OCI-M1 (cell line): ENCODE data around the gene MON2.
"Not testable (repeated sequence)": the region's sequence is repeated elsewhere in the genome, so short reads cannot be mapped to it uniquely, and the experiment has no call there.

ENCODE experiments used
- DNase-seq: peaks from one replicate; lab custom pipeline; 2025; lab: John Stamatoyannopoulos, UW

MON2 gene

DNA sequence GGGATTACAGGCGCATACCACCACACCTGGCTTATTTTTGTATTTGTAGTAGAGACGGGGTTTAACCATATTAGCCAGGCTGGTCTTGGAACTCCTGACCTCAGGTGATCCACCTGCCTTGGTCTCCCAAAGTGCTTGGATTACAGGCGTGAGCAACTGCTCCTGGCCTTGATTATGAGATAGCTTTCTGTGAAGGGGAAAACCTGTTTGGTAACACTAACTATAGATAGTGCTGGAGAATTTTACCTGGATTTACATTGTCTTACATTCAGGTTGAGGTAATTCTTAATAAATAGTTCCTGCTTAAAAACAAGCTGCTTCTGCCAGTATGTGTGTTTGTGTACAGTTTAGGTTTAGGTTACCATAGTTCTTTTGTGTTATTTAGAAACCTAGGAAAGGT is 77.1 kb downstream of the MON2 start:
- DNase-seq: no peak

DNA sequence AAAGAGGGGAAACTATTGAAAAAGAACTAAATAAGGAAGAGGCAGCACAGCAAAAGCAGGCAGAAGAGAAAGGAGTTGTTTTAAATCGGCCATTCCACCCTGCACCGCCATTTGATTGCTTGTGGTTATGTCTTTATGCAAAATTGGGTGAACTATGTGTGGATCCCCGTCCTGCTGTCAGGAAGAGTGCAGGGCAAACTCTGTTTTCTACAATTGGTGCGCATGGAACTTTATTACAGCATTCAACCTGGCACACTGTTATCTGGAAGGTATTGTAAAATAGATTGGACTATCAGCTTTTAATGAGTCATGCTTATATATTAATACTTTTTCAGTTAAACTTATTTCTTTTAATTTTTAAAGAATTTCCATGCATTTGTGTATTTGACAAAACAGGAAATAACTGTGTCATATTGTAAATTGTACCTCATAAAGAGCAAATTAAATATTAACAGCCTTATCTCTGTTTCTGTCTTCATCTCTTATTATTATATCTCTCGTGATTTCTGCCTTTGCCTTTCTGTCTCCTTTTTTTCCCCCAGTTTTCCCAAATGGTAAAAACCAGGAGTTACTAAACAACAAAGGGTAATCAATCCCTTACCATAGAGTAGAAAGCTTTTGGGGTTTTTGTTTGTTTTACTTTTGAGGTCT is 86.4 kb downstream of the MON2 start:
- no peak for DNase-seq

DNA sequence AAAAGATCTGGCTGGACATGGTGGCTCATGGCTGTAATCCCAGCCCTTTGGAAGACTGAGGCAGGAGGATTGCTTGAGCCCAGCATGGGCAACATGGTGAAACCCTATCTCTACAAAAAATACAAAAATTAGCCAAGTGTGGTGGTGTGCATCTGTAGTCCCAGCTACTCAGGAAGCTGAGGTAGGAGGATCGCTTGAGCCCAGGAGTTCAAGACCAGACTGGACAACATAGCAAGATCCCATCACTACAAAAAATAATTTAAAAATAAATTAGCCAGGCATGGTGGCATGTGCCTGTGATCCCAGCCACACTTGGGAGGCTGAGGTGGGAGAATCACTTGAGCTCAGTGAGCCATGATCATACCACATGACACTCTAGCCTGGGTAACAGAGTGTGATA is 92.7 kb downstream of the MON2 start:
- DNase-seq: not testable (repeated sequence)

GRCh38 chr12:62562846-62563245 is 96.2 kb downstream of the MON2 start:
- no peak for DNase-seq

DNA sequence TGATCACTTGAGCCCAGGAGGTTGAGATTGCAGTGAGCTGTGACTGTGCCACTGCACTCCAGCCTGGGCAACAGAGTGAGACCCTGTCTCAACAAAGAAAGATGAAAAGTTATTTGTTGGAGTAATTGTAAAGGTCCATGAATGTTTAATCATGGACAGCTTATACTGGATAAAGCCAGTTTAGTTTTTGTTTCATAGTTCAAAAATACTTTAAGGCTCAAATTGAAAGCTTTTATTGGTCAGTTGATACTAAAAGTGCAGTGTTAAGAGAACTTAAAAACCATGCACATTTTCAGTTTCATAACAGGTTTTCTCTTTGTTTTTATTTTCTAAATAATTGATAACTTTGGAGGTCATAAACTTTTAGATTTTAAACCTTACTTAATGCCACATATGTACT is 108.4 kb downstream of the MON2 start:
- no peak for DNase-seq

DNA sequence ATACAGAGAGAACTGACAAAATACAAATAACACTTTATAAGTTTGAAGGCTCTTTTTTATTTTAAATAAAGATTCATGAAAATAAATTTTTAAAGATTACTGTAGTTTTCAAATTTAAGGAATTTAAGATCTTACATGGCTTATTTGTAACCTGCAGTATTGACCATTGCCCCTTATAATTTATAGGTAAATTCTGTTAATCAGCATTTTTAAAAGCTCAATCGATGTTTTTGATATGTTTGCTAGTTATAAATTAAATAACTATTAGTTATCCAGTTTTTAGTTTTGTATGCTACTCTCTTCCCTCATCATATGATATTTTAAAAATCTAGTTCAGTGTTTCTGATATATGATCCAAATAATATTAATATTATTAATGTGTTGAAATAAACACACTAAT is 109.9 kb downstream of the MON2 start:
- DNase-seq: no peak

DNA sequence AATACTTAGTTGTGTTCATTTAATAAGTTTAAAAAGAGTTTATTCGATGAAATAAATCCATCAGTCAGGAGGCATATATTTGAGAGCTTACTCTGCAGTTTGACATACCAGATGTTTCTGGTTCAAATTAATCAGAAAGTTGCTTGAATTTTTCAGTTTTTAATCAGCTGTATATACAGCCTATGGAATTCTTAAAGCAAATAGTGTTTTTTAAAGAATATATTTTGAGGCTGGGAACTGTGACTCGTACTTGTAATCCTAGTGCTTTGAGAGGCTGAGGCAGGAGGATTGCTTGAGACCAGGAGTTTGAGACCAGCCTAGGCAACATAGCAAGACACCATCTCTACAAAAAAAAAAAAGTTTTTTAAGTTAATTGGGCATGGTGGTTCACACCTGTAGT is 112.1 kb downstream of the MON2 start:
- DNase-seq: no peak

DNA sequence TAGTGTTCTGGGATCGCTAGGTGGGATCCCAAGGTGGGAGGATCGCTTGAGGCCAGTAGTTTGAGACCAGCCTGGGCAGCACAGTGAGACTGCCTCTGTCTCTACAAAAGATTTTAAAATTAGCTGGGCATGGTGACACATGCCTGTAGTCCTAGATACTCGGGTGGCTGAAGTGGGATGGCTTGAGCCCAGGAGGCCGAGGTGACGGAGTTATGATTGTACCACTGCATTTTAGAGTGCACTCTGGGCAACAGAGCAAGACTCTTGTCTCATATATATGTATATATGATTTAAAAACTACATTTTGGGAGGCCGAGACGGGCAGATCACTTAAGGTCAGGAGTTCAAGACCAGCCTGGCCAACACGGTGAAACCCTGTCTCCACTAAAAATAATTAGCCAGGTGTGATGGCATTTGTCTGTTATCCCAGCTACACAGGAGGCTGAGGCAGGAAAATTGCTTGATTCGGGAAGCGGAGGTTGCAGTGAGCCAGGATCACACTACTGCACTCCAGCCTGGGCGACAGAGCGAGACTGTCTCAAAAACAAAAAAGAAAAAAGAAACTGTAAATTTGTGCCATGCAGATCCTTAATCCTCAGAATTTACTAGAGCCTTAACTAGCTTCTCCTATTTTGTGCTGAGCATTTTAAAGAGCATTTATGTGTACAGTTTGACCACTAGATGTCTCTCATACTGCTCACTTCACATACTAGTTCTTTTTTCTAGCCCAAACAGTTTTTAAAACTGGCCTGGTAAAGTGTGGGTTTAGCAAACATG is 114.8 kb downstream of the MON2 start:
- DNase-seq: peak; percentile 78

DNA sequence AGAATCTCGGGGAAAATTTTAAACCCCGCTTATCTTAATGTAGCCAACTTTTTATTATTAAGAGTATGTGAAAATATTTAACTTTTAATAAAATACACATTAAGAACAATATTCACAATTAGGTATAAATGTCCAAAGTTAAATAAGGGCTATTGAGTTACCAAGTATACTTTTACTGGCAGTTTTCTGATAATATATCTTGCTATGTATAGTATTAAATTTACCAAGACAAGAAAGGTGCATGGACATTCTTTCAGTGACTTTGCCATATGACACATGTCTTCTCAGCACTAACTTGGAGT is 115.4 kb downstream of the MON2 start:
- DNase-seq: no peak

DNA sequence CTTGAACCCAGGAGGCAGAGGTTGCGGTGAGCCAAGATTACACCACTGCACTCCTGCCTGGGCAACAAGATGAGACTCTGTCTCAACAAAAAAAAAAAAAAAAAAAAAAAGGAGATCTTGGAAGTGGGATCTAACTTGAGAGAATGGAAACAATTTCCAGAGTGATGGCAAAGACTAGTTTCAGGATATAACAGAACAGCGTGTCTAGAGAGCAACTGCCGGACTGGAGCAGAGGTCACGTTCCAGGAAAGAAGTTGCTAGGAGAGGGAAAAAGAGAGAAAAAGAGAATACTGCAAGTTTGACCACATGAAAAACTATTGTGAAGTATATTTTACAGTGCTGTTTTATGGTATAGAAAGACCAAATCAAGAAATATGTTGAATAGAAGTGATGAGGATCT is 118.0 kb downstream of the MON2 start:
- DNase-seq: no peak

DNA sequence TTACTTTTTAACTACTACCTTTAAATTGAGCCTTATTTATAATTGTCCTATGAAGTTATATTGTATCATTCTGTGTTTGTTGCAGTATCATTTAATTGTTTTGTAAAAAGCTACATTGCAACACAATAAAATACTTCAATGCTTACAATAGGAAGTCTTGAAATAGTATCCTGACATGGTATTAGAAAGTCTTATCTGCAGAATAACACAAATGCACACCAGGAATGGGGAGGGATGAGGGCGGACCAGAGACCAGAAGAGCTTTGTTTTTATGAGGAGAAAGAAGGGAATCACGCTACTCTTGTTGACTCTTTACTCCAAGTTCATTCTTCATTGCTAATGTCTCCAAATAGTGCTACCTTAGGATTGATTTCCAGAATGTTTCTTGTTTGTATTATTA is 120.2 kb downstream of the MON2 start:
- DNase-seq: no peak

- no peak for DNase-seq
Measured at GRCh38 chr12:62588916-62589315, 122.3 kb downstream of the MON2 start.

DNA sequence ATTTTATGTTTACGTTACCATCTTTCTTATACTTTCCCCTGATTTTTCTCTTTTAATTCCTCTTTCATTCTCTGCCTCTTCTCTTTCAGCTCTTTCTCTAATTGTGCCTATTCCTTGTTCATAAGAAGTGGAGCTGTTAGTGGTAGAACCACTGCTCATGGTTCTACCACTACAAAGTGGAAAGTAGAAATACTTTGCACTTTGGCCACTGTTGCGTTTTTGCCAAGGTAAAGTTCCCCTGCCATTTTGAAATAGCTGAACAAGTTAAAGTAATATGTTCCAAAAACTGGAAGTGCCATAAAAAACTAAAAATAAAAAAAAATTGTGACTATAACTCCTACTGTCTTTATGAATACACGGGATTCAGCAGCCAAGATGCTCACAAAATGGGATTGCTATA is 130.6 kb downstream of the MON2 start:
- no peak for DNase-seq

DNA sequence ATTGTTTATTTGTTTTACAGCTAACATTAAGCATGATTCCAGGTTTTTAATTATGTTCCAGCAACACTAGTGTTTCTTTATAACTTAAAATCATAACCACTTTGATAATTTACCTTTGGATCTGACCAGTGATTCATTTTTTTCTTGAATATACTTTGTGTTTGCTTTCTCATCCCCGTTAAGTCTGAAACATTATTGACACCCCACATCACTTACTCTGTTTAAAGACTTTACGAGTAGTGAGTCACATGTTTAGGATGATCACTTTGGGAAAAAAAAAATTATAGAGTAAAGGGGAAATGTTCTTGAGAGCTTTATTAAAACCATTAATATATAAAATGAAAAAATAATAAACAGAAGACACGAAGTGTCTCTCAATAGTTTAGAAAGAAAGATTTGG is 132.2 kb downstream of the MON2 start:
- DNase-seq: no peak

DNA sequence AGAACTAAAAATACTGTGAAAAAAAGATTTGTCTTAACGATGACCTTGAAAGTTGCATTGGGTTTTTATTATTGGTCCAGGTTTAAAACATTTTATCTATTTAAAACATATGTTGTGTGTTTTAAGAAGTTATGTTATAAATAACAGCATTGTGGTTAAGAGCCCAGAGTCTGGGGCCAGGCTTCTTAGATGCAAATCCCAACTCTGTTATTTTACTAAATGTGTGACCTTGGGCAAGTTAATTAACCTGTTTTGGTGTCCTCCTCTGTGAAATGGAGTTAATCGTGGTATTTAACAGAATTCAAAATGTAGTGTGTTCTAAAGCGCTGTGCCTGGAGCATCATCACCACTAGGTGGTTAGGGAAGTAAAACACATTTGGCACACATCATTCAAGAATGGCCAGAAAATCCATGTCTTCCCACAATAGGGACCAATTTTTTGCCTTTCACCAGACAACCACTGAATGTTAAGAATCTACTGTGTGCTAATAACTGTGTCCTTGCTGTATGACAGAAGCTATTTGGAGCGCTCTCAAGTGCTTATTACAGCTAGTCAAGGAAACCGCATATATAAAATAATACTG is 133.3 kb downstream of the MON2 start:
- peak; percentile 23 for DNase-seq

DNA sequence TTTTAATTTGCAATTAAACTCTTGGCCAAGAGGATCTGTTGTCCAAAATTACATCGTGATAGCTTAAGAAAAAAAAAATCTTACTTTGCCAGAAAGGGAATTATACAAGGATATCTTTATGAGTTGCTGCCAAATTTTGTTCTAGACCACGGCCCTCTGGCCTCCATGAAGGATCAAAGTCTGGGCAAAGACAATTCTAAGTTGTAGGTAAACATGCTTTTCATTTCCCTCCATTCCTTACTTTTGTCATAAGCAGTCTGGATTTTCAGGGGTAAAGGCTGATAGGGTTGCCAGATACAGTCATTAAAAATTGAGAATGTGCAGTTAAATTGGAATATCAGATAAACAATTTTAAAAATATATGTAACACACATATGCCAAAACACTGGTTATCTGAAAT is 135.1 kb downstream of the MON2 start:
- peak; percentile 70 for DNase-seq

GRCh38 chr12:62602255-62603060 is 135.8 kb downstream of the MON2 start:
- DNase-seq: peak; percentile 95

DNA sequence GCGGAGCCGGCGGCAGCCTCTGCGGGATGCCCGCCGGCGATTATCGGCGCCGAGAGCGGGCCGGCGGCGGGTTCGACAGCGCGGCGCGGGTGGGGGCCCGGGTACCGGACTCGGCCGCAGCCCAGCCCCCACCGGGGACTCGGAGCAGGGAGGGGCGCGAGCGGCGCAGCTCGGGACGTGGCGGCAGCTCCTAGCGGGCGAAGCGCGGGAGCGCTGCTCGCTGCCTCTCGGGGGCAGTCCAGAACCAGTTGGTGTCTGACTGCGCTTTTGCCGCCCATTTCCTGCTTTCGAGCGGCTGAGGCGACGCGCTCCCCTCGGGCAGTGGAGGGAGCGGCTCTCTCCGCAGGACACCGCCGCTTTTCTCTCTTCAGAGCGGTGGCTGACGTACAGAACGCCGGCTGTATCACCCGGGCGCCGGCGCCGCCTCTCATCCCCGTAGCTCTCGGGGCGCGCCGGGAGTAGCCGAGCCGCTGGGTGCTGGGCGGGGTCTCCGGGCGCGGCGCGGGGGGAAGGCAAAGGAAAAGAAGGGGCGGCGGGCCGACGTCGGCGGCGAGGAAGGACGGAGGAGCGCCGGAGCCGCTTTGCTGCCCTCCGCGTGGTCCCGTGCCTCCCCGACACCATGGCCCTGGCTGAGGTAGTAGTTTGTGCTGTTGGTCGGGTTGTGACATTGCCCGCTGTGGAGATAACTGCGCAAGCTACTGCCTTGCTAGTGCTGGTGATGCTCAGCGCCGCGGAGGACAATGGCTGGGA is 136.6 kb downstream of the MON2 start:
- DNase-seq: peak; percentile 93

- peak; percentile 58 for DNase-seq
Measured at GRCh38 chr12:62603811-62604098, 137.1 kb downstream of the MON2 start.

GRCh38 chr12:62604373-62604772 is 137.7 kb downstream of the MON2 start:
- DNase-seq: peak; percentile 45

DNA sequence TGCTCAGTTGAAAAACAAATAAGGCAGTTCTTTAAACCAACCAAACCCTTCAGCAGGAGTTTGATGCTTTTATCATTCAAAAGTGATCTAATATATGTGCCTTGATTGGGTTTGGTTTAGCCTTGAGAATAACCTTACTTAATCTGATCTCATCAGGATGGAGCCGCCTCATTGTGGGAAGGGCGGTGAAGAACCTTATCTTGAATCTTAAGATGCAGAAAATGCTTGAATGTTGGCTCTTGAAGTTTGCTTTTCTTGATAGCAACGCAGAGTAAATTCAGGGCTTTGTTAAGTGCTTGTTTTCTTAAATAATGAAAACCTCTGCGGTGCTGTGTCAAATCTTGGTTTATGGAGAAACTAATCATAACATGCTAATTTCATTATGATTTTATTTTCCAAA is 138.2 kb downstream of the MON2 start:
- DNase-seq: peak; percentile 31

GRCh38 chr12:62605981-62606380 is 139.4 kb downstream of the MON2 start:
- no peak for DNase-seq
